GM10266 (cell line): ENCODE measurements around the gene KIF7.

Source experiments
- DNase-seq: peaks from one replicate; pipeline ENCODE4 v3.0.0; 2012; ENCODE audit errors: extremely low spot score
- CTCF ChIP-seq: IDR thresholded peaks from 2 replicates; pipeline ENCODE4 v1.5.1; 2012; ENCODE audit warnings: mild to moderate bottlenecking, low read depth; ENCODE audit not compliant: control insufficient read depth, insufficient read depth; ENCODE audit errors: missing control alignments

KIF7 gene

GRCh38 chr15:89631902-89632264 is 23.4 kb downstream of the KIF7 start:
- no peak for TF ChIP-seq CTCF
- peak; percentile 9 for DNase-seq

- peak; percentile 15 for DNase-seq
- TF ChIP-seq CTCF = no peak
These were observed 24.0 kb downstream of the KIF7 start for GRCh38 chr15:89630974-89631901.

GRCh38 chr15:89630260-89630659 is 25.0 kb downstream of the KIF7 start:
- no peak for DNase-seq

GRCh38 chr15:89629829-89630228 is 25.4 kb downstream of the KIF7 start:
- TF ChIP-seq CTCF = no peak
- DNase-seq = no peak

More at GRCh38 chr15:89630260-89630659, 25.0 kb downstream of the KIF7 start:
- no peak for TF ChIP-seq CTCF

GRCh38 chr15:89628806-89629715 is 26.2 kb downstream of the KIF7 start:
- peak; percentile 21 for DNase-seq
- TF ChIP-seq CTCF = no peak

GRCh38 chr15:89628301-89628700 is 27.0 kb downstream of the KIF7 start:
- DNase-seq = no peak
- TF ChIP-seq CTCF = no peak
